Measurements from ENCODE around the gene SSX2IP.

The SSX2IP gene

DNA sequence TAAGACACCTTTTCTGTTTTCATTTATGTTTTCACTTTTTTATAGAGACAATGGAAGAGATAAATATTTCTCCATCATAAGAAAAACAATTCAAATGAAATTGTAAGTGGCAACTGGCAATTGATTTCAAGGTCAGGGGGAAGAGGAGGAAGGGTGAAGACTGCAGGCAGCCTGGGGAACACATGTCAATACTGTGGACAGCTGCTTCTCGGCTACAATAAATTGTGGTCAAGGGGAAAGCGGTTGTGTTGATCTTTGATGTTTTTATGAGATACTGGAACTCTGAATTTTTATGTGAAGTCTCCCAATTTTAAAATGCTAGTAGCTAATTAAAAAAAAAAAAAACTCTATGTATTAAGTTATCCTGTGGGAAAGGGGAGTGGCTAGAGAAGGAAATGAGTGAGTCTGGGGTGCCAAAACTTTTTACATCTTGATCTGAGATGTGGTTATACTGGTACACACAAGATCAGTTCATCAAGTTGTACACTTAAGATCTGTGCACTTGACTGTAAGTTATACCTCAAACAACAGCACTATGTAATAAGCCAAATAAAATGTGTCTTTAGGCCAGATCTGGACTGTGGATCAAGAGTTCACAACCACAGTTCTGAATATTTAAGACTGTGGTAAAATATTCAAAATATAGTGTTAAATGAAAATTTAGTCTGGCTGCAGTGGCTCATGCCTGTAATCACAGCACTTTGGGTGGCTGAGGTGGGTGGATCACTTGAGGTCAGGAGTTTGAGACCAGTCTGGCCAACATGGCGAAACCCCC is 18.0 kb downstream of the SSX2IP start:
- no peak for TF ChIP-seq CEBPB (IDR thresholded peaks at IDR 0.05)
- TF ChIP-seq RAD21 (IDR thresholded peaks at IDR 0.05; ENCODE audit: low read depth): no peak
- no peak for TF ChIP-seq YY1 (IDR thresholded peaks at IDR 0.05; ENCODE audit: low read depth)

DNA sequence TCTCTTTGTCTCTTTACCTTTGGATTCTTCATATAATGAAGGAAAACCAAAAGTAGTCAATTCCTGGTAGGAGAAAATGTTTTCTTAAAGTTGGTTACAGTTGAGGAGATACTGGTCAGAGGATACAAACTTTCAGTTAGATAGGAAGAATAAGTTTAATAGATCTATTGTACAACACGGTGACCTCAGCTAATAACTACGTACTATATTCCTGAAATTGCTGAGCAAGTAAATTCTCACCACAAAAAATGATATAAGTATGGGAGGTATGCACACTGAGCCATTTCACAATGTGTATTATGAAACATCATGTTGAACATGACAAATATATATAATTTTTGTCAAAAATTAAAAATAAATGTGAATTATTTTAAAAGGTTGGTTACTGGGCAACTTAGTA is 20.4 kb downstream of the SSX2IP start:
- TF ChIP-seq, protein P1, sequence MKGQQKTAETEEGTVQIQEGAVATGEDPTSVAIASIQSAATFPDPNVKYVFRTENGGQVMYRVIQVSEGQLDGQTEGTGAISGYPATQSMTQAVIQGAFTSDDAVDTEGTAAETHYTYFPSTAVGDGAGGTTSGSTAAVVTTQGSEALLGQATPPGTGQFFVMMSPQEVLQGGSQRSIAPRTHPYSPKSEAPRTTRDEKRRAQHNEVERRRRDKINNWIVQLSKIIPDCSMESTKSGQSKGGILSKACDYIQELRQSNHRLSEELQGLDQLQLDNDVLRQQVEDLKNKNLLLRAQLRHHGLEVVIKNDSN (IDR thresholded peaks at IDR 0.05): no peak
- TF ChIP-seq CREB1 (IDR thresholded peaks at IDR 0.05; ENCODE audit: low read depth) (no peak), YY1 (IDR thresholded peaks at IDR 0.05; ENCODE audit: low read depth) (no peak), ZBTB7A (IDR thresholded peaks at IDR 0.05; ENCODE audit: low read depth) (no peak), FOXM1 (IDR thresholded peaks at IDR 0.05; ENCODE audit: borderline replicate concordance, low read depth) (no peak), TAF1 (IDR thresholded peaks at IDR 0.05; ENCODE audit: low read depth) (no peak)

GRCh38 chr1:84668185-84668584 is 22.1 kb downstream of the SSX2IP start:
- TF ChIP-seq NFIC (IDR thresholded peaks at IDR 0.05) (no peak), CREB1 (IDR thresholded peaks at IDR 0.05; ENCODE audit: low read depth) (no peak), CEBPB (IDR thresholded peaks at IDR 0.05) (no peak), TAF1 (IDR thresholded peaks at IDR 0.05; ENCODE audit: low read depth) (no peak), ZBTB7A (IDR thresholded peaks at IDR 0.05; ENCODE audit: low read depth) (no peak), TEAD4 (IDR thresholded peaks at IDR 0.05) (no peak)
- TF ChIP-seq, protein P1 (IDR thresholded peaks at IDR 0.05): no peak

DNA sequence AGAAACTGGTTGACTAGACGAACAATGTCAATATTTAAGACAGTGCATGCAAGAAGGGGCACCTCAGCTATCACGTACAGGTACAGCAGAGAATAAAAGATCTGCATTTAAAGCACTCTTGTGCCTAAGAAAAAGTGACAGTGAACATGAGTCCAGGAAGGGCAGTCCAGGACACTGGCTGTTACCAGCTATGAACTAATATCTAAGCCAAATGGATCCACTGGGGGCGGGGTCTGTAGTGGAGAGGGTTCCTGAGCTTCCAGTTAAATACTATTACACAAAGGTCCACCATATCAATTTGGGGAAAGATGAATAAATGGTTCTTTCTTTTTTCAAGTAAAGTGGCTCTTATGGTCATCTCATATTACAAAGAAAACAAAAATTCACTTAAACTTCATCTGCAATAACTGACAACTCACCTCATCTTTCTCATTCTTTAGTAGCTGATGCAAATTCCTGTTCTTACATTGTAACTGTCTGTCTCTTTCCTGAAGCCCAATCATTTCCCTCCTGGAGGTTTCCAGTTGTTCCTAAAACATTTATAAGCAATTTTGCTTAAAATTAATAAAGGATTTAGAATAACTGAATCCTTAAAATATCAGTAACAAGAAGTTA is 24.5 kb downstream of the SSX2IP start:
- TF ChIP-seq TEAD4 (IDR thresholded peaks at IDR 0.05): no peak
- TF ChIP-seq, protein P1 (IDR thresholded peaks at IDR 0.05): no peak
- no peak for TF ChIP-seq CREB1 (IDR thresholded peaks at IDR 0.05; ENCODE audit: low read depth)
- TF ChIP-seq ZBTB7A (IDR thresholded peaks at IDR 0.05; ENCODE audit: low read depth): no peak

- no peak for TF ChIP-seq CEBPB (IDR thresholded peaks at IDR 0.05)
- TF ChIP-seq NFIC (IDR thresholded peaks at IDR 0.05): no peak
- no peak for TF ChIP-seq EP300 (IDR thresholded peaks at IDR 0.05; ENCODE audit: borderline replicate concordance)
- TF ChIP-seq, protein P2, sequence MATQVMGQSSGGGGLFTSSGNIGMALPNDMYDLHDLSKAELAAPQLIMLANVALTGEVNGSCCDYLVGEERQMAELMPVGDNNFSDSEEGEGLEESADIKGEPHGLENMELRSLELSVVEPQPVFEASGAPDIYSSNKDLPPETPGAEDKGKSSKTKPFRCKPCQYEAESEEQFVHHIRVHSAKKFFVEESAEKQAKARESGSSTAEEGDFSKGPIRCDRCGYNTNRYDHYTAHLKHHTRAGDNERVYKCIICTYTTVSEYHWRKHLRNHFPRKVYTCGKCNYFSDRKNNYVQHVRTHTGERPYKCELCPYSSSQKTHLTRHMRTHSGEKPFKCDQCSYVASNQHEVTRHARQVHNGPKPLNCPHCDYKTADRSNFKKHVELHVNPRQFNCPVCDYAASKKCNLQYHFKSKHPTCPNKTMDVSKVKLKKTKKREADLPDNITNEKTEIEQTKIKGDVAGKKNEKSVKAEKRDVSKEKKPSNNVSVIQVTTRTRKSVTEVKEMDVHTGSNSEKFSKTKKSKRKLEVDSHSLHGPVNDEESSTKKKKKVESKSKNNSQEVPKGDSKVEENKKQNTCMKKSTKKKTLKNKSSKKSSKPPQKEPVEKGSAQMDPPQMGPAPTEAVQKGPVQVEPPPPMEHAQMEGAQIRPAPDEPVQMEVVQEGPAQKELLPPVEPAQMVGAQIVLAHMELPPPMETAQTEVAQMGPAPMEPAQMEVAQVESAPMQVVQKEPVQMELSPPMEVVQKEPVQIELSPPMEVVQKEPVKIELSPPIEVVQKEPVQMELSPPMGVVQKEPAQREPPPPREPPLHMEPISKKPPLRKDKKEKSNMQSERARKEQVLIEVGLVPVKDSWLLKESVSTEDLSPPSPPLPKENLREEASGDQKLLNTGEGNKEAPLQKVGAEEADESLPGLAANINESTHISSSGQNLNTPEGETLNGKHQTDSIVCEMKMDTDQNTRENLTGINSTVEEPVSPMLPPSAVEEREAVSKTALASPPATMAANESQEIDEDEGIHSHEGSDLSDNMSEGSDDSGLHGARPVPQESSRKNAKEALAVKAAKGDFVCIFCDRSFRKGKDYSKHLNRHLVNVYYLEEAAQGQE (IDR thresholded peaks at IDR 0.05; ENCODE audit: low read depth): no peak
- no peak for TF ChIP-seq FOXM1 (IDR thresholded peaks at IDR 0.05; ENCODE audit: borderline replicate concordance, low read depth)
- no peak for TF ChIP-seq ZBTB7A (IDR thresholded peaks at IDR 0.05; ENCODE audit: low read depth)
- no peak for TF ChIP-seq EGR1 (IDR thresholded peaks at IDR 0.05)
- TF ChIP-seq MAX (IDR thresholded peaks at IDR 0.05): no peak
- TF ChIP-seq TEAD4 (IDR thresholded peaks at IDR 0.05): no peak
- TF ChIP-seq RAD21 (IDR thresholded peaks at IDR 0.05; ENCODE audit: low read depth): no peak
- TF ChIP-seq YY1 (IDR thresholded peaks at IDR 0.05; ENCODE audit: low read depth): no peak
These were observed 37.1 kb downstream of the SSX2IP start for GRCh38 chr1:84653130-84653677.

- TF ChIP-seq TEAD4 (IDR thresholded peaks at IDR 0.05) (no peak), MAX (IDR thresholded peaks at IDR 0.05) (no peak), TAF1 (IDR thresholded peaks at IDR 0.05; ENCODE audit: low read depth) (no peak), YY1 (IDR thresholded peaks at IDR 0.05; ENCODE audit: low read depth) (no peak), ZBTB7A (IDR thresholded peaks at IDR 0.05; ENCODE audit: low read depth) (no peak), NFIC (IDR thresholded peaks at IDR 0.05) (no peak), CREB1 (IDR thresholded peaks at IDR 0.05; ENCODE audit: low read depth) (no peak), FOXM1 (IDR thresholded peaks at IDR 0.05; ENCODE audit: borderline replicate concordance, low read depth) (no peak), TCF12 (IDR thresholded peaks at IDR 0.05; ENCODE audit: low read depth) (no peak), RAD21 (IDR thresholded peaks at IDR 0.05; ENCODE audit: low read depth) (no peak)
- TF ChIP-seq, protein P2 (IDR thresholded peaks at IDR 0.05; ENCODE audit: low read depth): no peak
- TF ChIP-seq, protein P1 (IDR thresholded peaks at IDR 0.05): no peak
These were observed 45.8 kb downstream of the SSX2IP start for GRCh38 chr1:84644472-84644871.

Measured in Ishikawa (cell line).